Gastroesophageal sphincter (tissue), 4 donors: ENCODE data around the gene TSC22D3. TPM values are rescaled to one million over a fixed set of nuclear protein-coding genes. Genes with fewer than 3 reads are reported as not detected.
A peak's percentile ranks its signal among the peaks of the same experiment; 100 is the strongest.

ENCODE experiments used
- ATAC-seq: fragments of 150-250 bp; one replicate; pipeline ENCODE4 v1.9.1; 2016; ENCODE audit warnings: mild to moderate bottlenecking, moderate library complexity
- H3K27ac ChIP-seq, 4 donors: fragments of 200-600 bp; sonication (generic) in 3 of 4; 1 replicate in 3 of 4; 2 replicates in 1 of 4; pipeline ENCODE4 v1.5.1; 2016 to 2019
- H3K27me3 ChIP-seq: fragments of 200-600 bp; sonication (generic); one replicate; pipeline ENCODE4 v1.5.1; 2019
- H3K36me3 ChIP-seq, 2 donors: fragments of 200-600 bp; sonication (generic); one replicate each; pipeline ENCODE4 v1.5.1; 2019; ENCODE audit warnings: control low read depth in 1 of 2
- H3K4me1 ChIP-seq, 3 donors: fragments of 200-600 bp; sonication (generic); 1 replicate in 2 of 3; 2 replicates in 1 of 3; pipeline ENCODE4 v1.5.1; 2016 to 2019; ENCODE audit warnings: control low read depth in 2 of 3
- H3K4me3 ChIP-seq, 2 donors: fragments of 200-600 bp; sonication (generic); one replicate each; pipeline ENCODE4 v1.5.1; 2019; ENCODE audit warnings: mild to moderate bottlenecking in 1 of 2, moderate library complexity in 1 of 2
- H3K9me3 ChIP-seq, 3 donors: fragments of 200-600 bp; sonication (generic); one replicate each; pipeline ENCODE4 v1.5.1; 2017 to 2019; ENCODE audit warnings: control low read depth in 2 of 3
- CTCF ChIP-seq, 4 experiments: fragments of 200-600 bp in 2 of 4; fragments of 450-650 bp in 2 of 4; sonication (generic) in 1 of 4; IDR thresholded peaks; one replicate each; pipeline ENCODE4 v1.5.1; 2017 to 2019; ENCODE audit warnings: antibody characterized with exemption in 4 of 4, mild to moderate bottlenecking in 2 of 4, moderate library complexity in 2 of 4
- EP300 ChIP-seq: sonication (generic); formaldehyde crosslinking; IDR thresholded peaks from one replicate; pipeline ENCODE4 v1.6.1; 2017; ENCODE audit warnings: antibody characterized with exemption, mild to moderate bottlenecking
- POLR2A ChIP-seq, 2 donors: fragments of 450-650 bp; IDR thresholded peaks; one replicate each; pipeline ENCODE4 v1.6.1; 2017; ENCODE audit warnings: antibody characterized with exemption in 2 of 2, mild to moderate bottlenecking in 2 of 2, moderate library complexity in 1 of 2
- POLR2AphosphoS5 ChIP-seq: sonication (generic); formaldehyde crosslinking; IDR thresholded peaks from one replicate; pipeline ENCODE4 v1.6.1; 2017; ENCODE audit warnings: antibody characterized with exemption
- WGBS, 2 donors: methylation state at CpG; one replicate each; pipeline ENCODE4 v1.1.5; 2018; ENCODE audit warnings: low coverage in 1 of 2; 5-methylcytosine and 5-hydroxymethylcytosine counted together
- total RNA-seq, 4 donors: library from RNA; depleted of rRNA; stranded (reverse); fragments of >200 nt; gene quantifications; one replicate each; pipeline ENCODE4 v1.1.0, GENCODE V29; 2016

The TSC22D3 gene
- total RNA-seq, 4 donors from 2014 or later = 561 to 849 (median 691) TPM

GRCh38 chrX:107683124-107683895 is 92.3 kb downstream of the TSC22D3 start:
- Histone ChIP-seq H3K9me3 (no peaks in the 10 kb centered on the region), H3K27me3 (no peaks in the 10 kb centered on the region), H3K4me1 (peaks cover under 1 to 52% (median 4%) of the 10 kb centered on the region in 3 donors), H3K36me3 (no peaks in the 10 kb centered on the region), H3K4me3 (no peak overlapping the region), H3K27ac (peak overlapping the region; percentile 70 to 81 (median 76))
- WGBS, 2 donors = 0 to 67% methylated on average over 1 to 2 of the region's 4 CpGs
- peak; percentile 78 for ATAC-seq
- TF ChIP-seq POLR2AphosphoS5 (peak; percentile 83), POLR2A (IDR thresholded peaks at IDR 0.05) (no peak), EP300 (no peak)

GRCh38 chrX:107682256-107682655 is 93.3 kb downstream of the TSC22D3 start:
- Histone ChIP-seq H3K9me3 (no peaks in the 10 kb centered on the region), H3K27ac (peak overlapping the region; percentile 70 to 81 (median 76)), H3K27me3 (no peaks in the 10 kb centered on the region), H3K4me1 (peaks cover 7 to 62% (median 8%) of the 10 kb centered on the region in 3 donors), H3K4me3 (no peak overlapping the region), H3K36me3 (no peaks in the 10 kb centered on the region)
- ATAC-seq = no peak
- TF ChIP-seq EP300 (no peak), POLR2AphosphoS5 (no peak), POLR2A (IDR thresholded peaks at IDR 0.05) (no peak), CTCF (IDR thresholded peaks at IDR 0.05) (no peak)
- WGBS, 2 donors = 78% methylated on average over 1 of the region's 3 CpGs; no CpG with 5 or more reads in 1 of the 2 donors

- H3K4me1 ChIP-seq = peaks cover 7 to 66% (median 10%) of the 10 kb centered on the region in 3 donors
- H3K4me3 ChIP-seq = no peak overlapping the region
- H3K36me3 ChIP-seq = no peaks in the 10 kb centered on the region
- H3K9me3 ChIP-seq = no peaks in the 10 kb centered on the region
- TF ChIP-seq POLR2A (IDR thresholded peaks at IDR 0.05) (peak in 1 of 2 donors; percentile 20), POLR2AphosphoS5 (no peak)
- peak; percentile 34 for ATAC-seq
- no peaks in the 10 kb centered on the region for H3K27me3 ChIP-seq
- H3K27ac ChIP-seq = peak overlapping the region; percentile 17 to 96 (median 92)
- no CpG with 5 or more reads among the region's 8 CpGs for WGBS, 2 donors
These were observed 96.4 kb downstream of the TSC22D3 start for GRCh38 chrX:107678957-107679740.

- no peaks in the 10 kb centered on the region for H3K27me3 ChIP-seq
- peak overlapping the region in 1 of 2 donors; percentile 64 for H3K4me3 ChIP-seq
- H3K27ac ChIP-seq = peak overlapping the region; percentile 91 to 100 (median 94)
- no peak for ATAC-seq
- TF ChIP-seq POLR2A (IDR thresholded peaks at IDR 0.05) = no peak
- TF ChIP-seq POLR2AphosphoS5 = no peak
- TF ChIP-seq EP300 = no peak
- TF ChIP-seq CTCF (IDR thresholded peaks at IDR 0.05) = no peak
- H3K36me3 ChIP-seq = no peaks in the 10 kb centered on the region
- no peaks in the 10 kb centered on the region for H3K9me3 ChIP-seq
- 79% methylated on average over 2 of the region's 4 CpGs; no CpG with 5 or more reads in 1 of the 2 donors for WGBS, 2 donors
- H3K4me1 ChIP-seq = peaks cover 7 to 64% (median 10%) of the 10 kb centered on the region in 3 donors
These were observed 97.7 kb downstream of the TSC22D3 start for GRCh38 chrX:107677909-107678308.

- peak overlapping the region; percentile 12 to 64 for H3K4me3 ChIP-seq
- TF ChIP-seq POLR2AphosphoS5 (no peak), POLR2A (IDR thresholded peaks at IDR 0.05) (no peak), EP300 (no peak), CTCF (IDR thresholded peaks at IDR 0.05) (no peak)
- no peaks in the 10 kb centered on the region for H3K36me3 ChIP-seq
- no peaks in the 10 kb centered on the region for H3K9me3 ChIP-seq
- 28% methylated on average over 2 of the region's 10 CpGs; no CpG with 5 or more reads in 1 of the 2 donors for WGBS, 2 donors
- peak overlapping the region; percentile 91 to 100 (median 94) for H3K27ac ChIP-seq
- peaks cover 7 to 60% (median 10%) of the 10 kb centered on the region in 3 donors for H3K4me1 ChIP-seq
- ATAC-seq = no peak
- H3K27me3 ChIP-seq = no peaks in the 10 kb centered on the region
These were observed 98.1 kb downstream of the TSC22D3 start for GRCh38 chrX:107677501-107677901.
